Esophagus muscularis mucosa (tissue), 4 donors: ENCODE data around the gene CRYBG1.

Experiments used
- CTCF ChIP-seq, 3 experiments: fragments of 200-600 bp in 2 of 3; fragments of 450-650 bp in 1 of 3; sonication (generic) in 2 of 3; IDR thresholded peaks; one replicate each; pipeline ENCODE4 v1.5.1; 2017 to 2019; ENCODE audit warnings: antibody characterized with exemption in 3 of 3, mild to moderate bottlenecking in 2 of 3, moderate library complexity in 1 of 3
- EP300 ChIP-seq: sonication (generic); formaldehyde crosslinking; IDR thresholded peaks from one replicate; pipeline ENCODE4 v1.6.1; 2017; ENCODE audit warnings: antibody characterized with exemption
- POLR2A ChIP-seq: fragments of 450-650 bp; IDR thresholded peaks from one replicate; pipeline ENCODE4 v1.6.1; 2017; ENCODE audit warnings: antibody characterized with exemption, moderate library complexity, mild to moderate bottlenecking, low read depth
- POLR2AphosphoS5 ChIP-seq, 2 donors: sonication (generic); formaldehyde crosslinking; IDR thresholded peaks; one replicate each; pipeline ENCODE4 v1.6.1; 2017; ENCODE audit warnings: antibody characterized with exemption in 2 of 2

GRCh38 chr6:106536357-106536756, 175.8 kb downstream of the CRYBG1 start:
- no peak for TF ChIP-seq CTCF (IDR thresholded peaks at IDR 0.05)
- no peak for TF ChIP-seq POLR2AphosphoS5 (IDR thresholded peaks at IDR 0.05)
- TF ChIP-seq POLR2A: no peak
- no peak for TF ChIP-seq EP300
